Measurements from ENCODE around the gene EHD1.

GRCh38 chr11:64805481-64805880 lies 72.9 kb downstream of the EHD1 start:
- no peak for TF ChIP-seq POLR2AphosphoS5 (IDR thresholded peaks at IDR 0.05)
- TF ChIP-seq, protein P1, sequence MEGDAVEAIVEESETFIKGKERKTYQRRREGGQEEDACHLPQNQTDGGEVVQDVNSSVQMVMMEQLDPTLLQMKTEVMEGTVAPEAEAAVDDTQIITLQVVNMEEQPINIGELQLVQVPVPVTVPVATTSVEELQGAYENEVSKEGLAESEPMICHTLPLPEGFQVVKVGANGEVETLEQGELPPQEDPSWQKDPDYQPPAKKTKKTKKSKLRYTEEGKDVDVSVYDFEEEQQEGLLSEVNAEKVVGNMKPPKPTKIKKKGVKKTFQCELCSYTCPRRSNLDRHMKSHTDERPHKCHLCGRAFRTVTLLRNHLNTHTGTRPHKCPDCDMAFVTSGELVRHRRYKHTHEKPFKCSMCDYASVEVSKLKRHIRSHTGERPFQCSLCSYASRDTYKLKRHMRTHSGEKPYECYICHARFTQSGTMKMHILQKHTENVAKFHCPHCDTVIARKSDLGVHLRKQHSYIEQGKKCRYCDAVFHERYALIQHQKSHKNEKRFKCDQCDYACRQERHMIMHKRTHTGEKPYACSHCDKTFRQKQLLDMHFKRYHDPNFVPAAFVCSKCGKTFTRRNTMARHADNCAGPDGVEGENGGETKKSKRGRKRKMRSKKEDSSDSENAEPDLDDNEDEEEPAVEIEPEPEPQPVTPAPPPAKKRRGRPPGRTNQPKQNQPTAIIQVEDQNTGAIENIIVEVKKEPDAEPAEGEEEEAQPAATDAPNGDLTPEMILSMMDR (IDR thresholded peaks at IDR 0.05 in 8 of 11, conservative IDR thresholded peaks at IDR 0.05 in 3 of 11) = no peak
